ENCODE data around the gene CYP4F3.
A peak's percentile ranks its signal among the peaks of the same experiment; 100 is the strongest.
"Not testable (repeated sequence)": the region's sequence is repeated elsewhere in the genome, so short reads cannot be mapped to it uniquely, and the experiment has no call there.

The CYP4F3 gene

GRCh38 chr19:15671237-15671821, 30.6 kb downstream of the CYP4F3 start:
- no peak for DNase-seq

GRCh38 chr19:15671891-15672579, 31.3 kb downstream of the CYP4F3 start:
- DNase-seq, result no peak

- DNase-seq, result peak in 1 of 2 donors; percentile 36
Observed at GRCh38 chr19:15672580-15673175, 32.0 kb downstream of the CYP4F3 start, which contains the start of gene CYP4F12. Gene CYP4F12 (plus strand): TSS chr19:15673087. CDS start chr19:15673530, 443 bp downstream.

- DNase-seq, result no peak
Observed at GRCh38 chr19:15673176-15673654, 32.5 kb downstream of the CYP4F3 start.

- DNase-seq, result no peak
Observed at GRCh38 chr19:15675560-15675959, 34.9 kb downstream of the CYP4F3 start.

GRCh38 chr19:15679089-15679488, 38.4 kb downstream of the CYP4F3 start:
- DNase-seq, result no peak

- DNase-seq, result not testable (repeated sequence)
Observed at GRCh38 chr19:15679865-15680264, 39.2 kb downstream of the CYP4F3 start.

GRCh38 chr19:15680478-15681322, 40.0 kb downstream of the CYP4F3 start:
- no peak for DNase-seq

GRCh38 chr19:15683411-15683810, 42.7 kb downstream of the CYP4F3 start:
- no peak for DNase-seq

- DNase-seq, result no peak
Observed at GRCh38 chr19:15684828-15685227, 44.1 kb downstream of the CYP4F3 start.

- no peak for DNase-seq
Observed at GRCh38 chr19:15696654-15697194, 56.0 kb downstream of the CYP4F3 start.

GRCh38 chr19:15701757-15702533, 61.2 kb downstream of the CYP4F3 start:
- no peak for DNase-seq

- DNase-seq, result peak; percentile 11 to 30
Observed at GRCh38 chr19:15702534-15702930, 61.8 kb downstream of the CYP4F3 start.

All from CD4-positive, alpha-beta T cell treated with Interleukin-4 for 1 hour (primary cell).